ENCODE measurements around the gene MFAP2. TPM values are rescaled to one million over a fixed set of nuclear protein-coding genes. Genes with fewer than 3 reads are reported as not detected.

Gene MFAP2
- 0.43 TPM for polyA plus RNA-seq

GRCh38 chr1:16980473-16981268 is at the start of gene MFAP2:
Gene MFAP2, minus strand, starts transcription at chr1:16980620. Its CDS starts 2,347 bp downstream, at chr1:16978273.
- peaks cover 0 to 7% (median 6%) of the 10 kb centered on the region in 3 donors for H3K4me1 Mint-ChIP-seq
- H3K4me3 Mint-ChIP-seq = peak within 1 kb of the TSS in 3 of 4 donors; percentile 39 to 92 (median 81)
- peak within 1 kb of the TSS in 1 of 3 donors; percentile 72 for H3K27ac Mint-ChIP-seq
- peaks cover 20% of the 10 kb centered on the region for H3K27me3 Mint-ChIP-seq
- peaks cover 2% of the 10 kb centered on the region for H3K36me3 Mint-ChIP-seq
- no peaks in the 10 kb centered on the region for H3K9me3 Mint-ChIP-seq

- no peak overlapping the region for H3K4me3 Mint-ChIP-seq
- no peaks in the 10 kb centered on the region for H3K27me3 Mint-ChIP-seq
- peak overlapping the region in 1 of 3 donors; percentile 31 for H3K27ac Mint-ChIP-seq
- H3K9me3 Mint-ChIP-seq = no peaks in the 10 kb centered on the region
- peaks cover 4% of the 10 kb centered on the region for H3K36me3 Mint-ChIP-seq
- no peaks in the 10 kb centered on the region for H3K4me1 Mint-ChIP-seq
Observed at GRCh38 chr1:17030206-17030605, 49.8 kb upstream of the MFAP2 start.

- Mint-ChIP-seq H3K4me1 (no peaks in the 10 kb centered on the region), H3K27me3 (no peaks in the 10 kb centered on the region), H3K27ac (no peak overlapping the region), H3K36me3 (peaks cover 4% of the 10 kb centered on the region), H3K4me3 (no peak overlapping the region), H3K9me3 (no peaks in the 10 kb centered on the region)
Observed at GRCh38 chr1:17028662-17029188, 48.3 kb upstream of the MFAP2 start.

- no peaks in the 10 kb centered on the region for H3K9me3 Mint-ChIP-seq
- peaks cover 4% of the 10 kb centered on the region for H3K36me3 Mint-ChIP-seq
- no peak overlapping the region for H3K4me3 Mint-ChIP-seq
- no peaks in the 10 kb centered on the region for H3K27me3 Mint-ChIP-seq
- H3K4me1 Mint-ChIP-seq = peaks cover 0 to 3% (median 0%) of the 10 kb centered on the region in 3 donors
- H3K27ac Mint-ChIP-seq = peak overlapping the region in 1 of 3 donors; percentile 48
Observed at GRCh38 chr1:17027900-17028299, 47.5 kb upstream of the MFAP2 start.

- no peaks in the 10 kb centered on the region for H3K9me3 Mint-ChIP-seq
- H3K4me1 Mint-ChIP-seq = peaks cover 0 to 3% (median 0%) of the 10 kb centered on the region in 3 donors
- H3K27me3 Mint-ChIP-seq = no peaks in the 10 kb centered on the region
- no peak overlapping the region for H3K27ac Mint-ChIP-seq
- peaks cover 4% of the 10 kb centered on the region for H3K36me3 Mint-ChIP-seq
- no peak overlapping the region for H3K4me3 Mint-ChIP-seq
Observed at GRCh38 chr1:17027403-17027802, 47.0 kb upstream of the MFAP2 start.

- no peak overlapping the region for H3K4me3 Mint-ChIP-seq
- no peaks in the 10 kb centered on the region for H3K9me3 Mint-ChIP-seq
- H3K4me1 Mint-ChIP-seq = peaks cover 2 to 4% (median 3%) of the 10 kb centered on the region in 3 donors
- no peaks in the 10 kb centered on the region for H3K27me3 Mint-ChIP-seq
- H3K36me3 Mint-ChIP-seq = peaks cover 4% of the 10 kb centered on the region
- peak overlapping the region in 1 of 3 donors; percentile 57 for H3K27ac Mint-ChIP-seq
Observed at GRCh38 chr1:17024721-17025120, 44.3 kb upstream of the MFAP2 start.

- Mint-ChIP-seq H3K27ac (peak overlapping the region in 1 of 3 donors; percentile 86), H3K4me1 (peaks cover 12 to 14% (median 13%) of the 10 kb centered on the region in 3 donors), H3K4me3 (peak overlapping the region in 1 of 4 donors; percentile 13), H3K9me3 (no peaks in the 10 kb centered on the region), H3K36me3 (peaks cover 9% of the 10 kb centered on the region), H3K27me3 (no peaks in the 10 kb centered on the region)
Observed at GRCh38 chr1:17023573-17023972, 43.2 kb upstream of the MFAP2 start.

- Mint-ChIP-seq H3K27me3 (no peaks in the 10 kb centered on the region), H3K4me3 (peak overlapping the region in 1 of 4 donors; percentile 13), H3K36me3 (peaks cover 9% of the 10 kb centered on the region), H3K27ac (peak overlapping the region in 1 of 3 donors; percentile 86), H3K4me1 (peaks cover 12 to 16% (median 15%) of the 10 kb centered on the region in 3 donors), H3K9me3 (no peaks in the 10 kb centered on the region)
Observed at GRCh38 chr1:17023102-17023501, 42.7 kb upstream of the MFAP2 start.

GRCh38 chr1:17021896-17022295 is 41.5 kb upstream of the MFAP2 start:
- peak overlapping the region in 1 of 3 donors; percentile 76 for H3K27ac Mint-ChIP-seq

GRCh38 chr1:17020502-17020901 is 40.1 kb upstream of the MFAP2 start:
- Mint-ChIP-seq H3K9me3 (no peaks in the 10 kb centered on the region), H3K36me3 (peaks cover 5% of the 10 kb centered on the region), H3K27me3 (no peaks in the 10 kb centered on the region), H3K4me3 (no peak overlapping the region), H3K27ac (peak overlapping the region in 2 of 3 donors; percentile 40 to 69), H3K4me1 (peaks cover 15 to 16% (median 15%) of the 10 kb centered on the region in 3 donors)

More at GRCh38 chr1:17021896-17022295, 41.5 kb upstream of the MFAP2 start:
- no peak overlapping the region for H3K4me3 Mint-ChIP-seq
- peaks cover 15 to 16% (median 15%) of the 10 kb centered on the region in 3 donors for H3K4me1 Mint-ChIP-seq
- H3K36me3 Mint-ChIP-seq = peaks cover 6% of the 10 kb centered on the region
- no peaks in the 10 kb centered on the region for H3K9me3 Mint-ChIP-seq
- H3K27me3 Mint-ChIP-seq = no peaks in the 10 kb centered on the region

- H3K27me3 Mint-ChIP-seq = no peaks in the 10 kb centered on the region
- H3K4me1 Mint-ChIP-seq = peaks cover 18 to 19% (median 18%) of the 10 kb centered on the region in 3 donors
- H3K27ac Mint-ChIP-seq = peak overlapping the region in 2 of 3 donors; percentile 45 to 65
- H3K9me3 Mint-ChIP-seq = no peaks in the 10 kb centered on the region
- H3K4me3 Mint-ChIP-seq = peak overlapping the region in 3 of 4 donors; percentile 18 to 75 (median 56)
- H3K36me3 Mint-ChIP-seq = peaks cover 7% of the 10 kb centered on the region
Observed at GRCh38 chr1:17018849-17019248, 38.4 kb upstream of the MFAP2 start.

GRCh38 chr1:17017435-17017834 is 37.0 kb upstream of the MFAP2 start:
- H3K27ac Mint-ChIP-seq = no peak overlapping the region
- H3K9me3 Mint-ChIP-seq = no peaks in the 10 kb centered on the region
- no peaks in the 10 kb centered on the region for H3K27me3 Mint-ChIP-seq
- peaks cover 17 to 19% (median 18%) of the 10 kb centered on the region in 3 donors for H3K4me1 Mint-ChIP-seq
- H3K36me3 Mint-ChIP-seq = peaks cover 7% of the 10 kb centered on the region
- H3K4me3 Mint-ChIP-seq = no peak overlapping the region

- Mint-ChIP-seq H3K4me3 (no peak overlapping the region), H3K27me3 (no peaks in the 10 kb centered on the region), H3K27ac (no peak overlapping the region), H3K36me3 (peaks cover 7% of the 10 kb centered on the region), H3K4me1 (peaks cover 20 to 23% (median 22%) of the 10 kb centered on the region in 3 donors), H3K9me3 (no peaks in the 10 kb centered on the region)
Observed at GRCh38 chr1:17016317-17016661, 35.9 kb upstream of the MFAP2 start.

GRCh38 chr1:17014671-17015567 is 34.5 kb upstream of the MFAP2 start:
- peaks cover 7% of the 10 kb centered on the region for H3K36me3 Mint-ChIP-seq
- peak overlapping the region in 1 of 4 donors; percentile 37 for H3K4me3 Mint-ChIP-seq
- H3K27me3 Mint-ChIP-seq = no peaks in the 10 kb centered on the region
- H3K9me3 Mint-ChIP-seq = no peaks in the 10 kb centered on the region
- no peak overlapping the region for H3K27ac Mint-ChIP-seq
- peaks cover 22 to 30% (median 30%) of the 10 kb centered on the region in 3 donors for H3K4me1 Mint-ChIP-seq

All from IgD-negative memory B cell (primary cell).